Fibroblast of the aortic adventitia (primary cell): ENCODE data around the gene DIDO1. TPM values are rescaled to one million over a fixed set of nuclear protein-coding genes. Genes with fewer than 3 reads are reported as not detected.

ENCODE experiments used
- DNase-seq: peaks from one replicate; pipeline ENCODE4 v3.0.0-alpha.2; 2010; ENCODE audit warnings: low read depth
- H3K4me3 ChIP-seq: 2 replicates; pipeline ENCODE4 v1.5.1; 2011; ENCODE audit warnings: low read depth, mild to moderate bottlenecking, control low read depth, low read length, moderate library complexity
- total RNA-seq: library from RNA; depleted of rRNA; stranded (reverse); fragments of >200 nt; gene quantifications from 2 replicates; pipeline ENCODE4 v1.2.3, GENCODE V29; 2012; ENCODE audit warnings: low replicate concordance
- TF ChIP-seq, protein P1 (sequence below): IDR thresholded peaks from 2 replicates; pipeline ENCODE4 v1.5.1; 2011; ENCODE audit warnings: mild to moderate bottlenecking, low read length, control low read depth, inconsistent platforms; ENCODE audit not compliant: insufficient read depth

DIDO1 gene
- total RNA-seq, 1 donor, result 48.4 TPM

GRCh38 chr20:62886709-62887058, 39.6 kb downstream of the DIDO1 start:
- H3K4me3 ChIP-seq, result no peak overlapping the region
- DNase-seq, result no peak
- TF ChIP-seq, protein P1, sequence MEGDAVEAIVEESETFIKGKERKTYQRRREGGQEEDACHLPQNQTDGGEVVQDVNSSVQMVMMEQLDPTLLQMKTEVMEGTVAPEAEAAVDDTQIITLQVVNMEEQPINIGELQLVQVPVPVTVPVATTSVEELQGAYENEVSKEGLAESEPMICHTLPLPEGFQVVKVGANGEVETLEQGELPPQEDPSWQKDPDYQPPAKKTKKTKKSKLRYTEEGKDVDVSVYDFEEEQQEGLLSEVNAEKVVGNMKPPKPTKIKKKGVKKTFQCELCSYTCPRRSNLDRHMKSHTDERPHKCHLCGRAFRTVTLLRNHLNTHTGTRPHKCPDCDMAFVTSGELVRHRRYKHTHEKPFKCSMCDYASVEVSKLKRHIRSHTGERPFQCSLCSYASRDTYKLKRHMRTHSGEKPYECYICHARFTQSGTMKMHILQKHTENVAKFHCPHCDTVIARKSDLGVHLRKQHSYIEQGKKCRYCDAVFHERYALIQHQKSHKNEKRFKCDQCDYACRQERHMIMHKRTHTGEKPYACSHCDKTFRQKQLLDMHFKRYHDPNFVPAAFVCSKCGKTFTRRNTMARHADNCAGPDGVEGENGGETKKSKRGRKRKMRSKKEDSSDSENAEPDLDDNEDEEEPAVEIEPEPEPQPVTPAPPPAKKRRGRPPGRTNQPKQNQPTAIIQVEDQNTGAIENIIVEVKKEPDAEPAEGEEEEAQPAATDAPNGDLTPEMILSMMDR, result no peak

GRCh38 chr20:62885896-62886708, 40.2 kb downstream of the DIDO1 start:
- TF ChIP-seq, protein P1, result no peak
- no peak for DNase-seq
- H3K4me3 ChIP-seq, result no peak overlapping the region

DNA sequence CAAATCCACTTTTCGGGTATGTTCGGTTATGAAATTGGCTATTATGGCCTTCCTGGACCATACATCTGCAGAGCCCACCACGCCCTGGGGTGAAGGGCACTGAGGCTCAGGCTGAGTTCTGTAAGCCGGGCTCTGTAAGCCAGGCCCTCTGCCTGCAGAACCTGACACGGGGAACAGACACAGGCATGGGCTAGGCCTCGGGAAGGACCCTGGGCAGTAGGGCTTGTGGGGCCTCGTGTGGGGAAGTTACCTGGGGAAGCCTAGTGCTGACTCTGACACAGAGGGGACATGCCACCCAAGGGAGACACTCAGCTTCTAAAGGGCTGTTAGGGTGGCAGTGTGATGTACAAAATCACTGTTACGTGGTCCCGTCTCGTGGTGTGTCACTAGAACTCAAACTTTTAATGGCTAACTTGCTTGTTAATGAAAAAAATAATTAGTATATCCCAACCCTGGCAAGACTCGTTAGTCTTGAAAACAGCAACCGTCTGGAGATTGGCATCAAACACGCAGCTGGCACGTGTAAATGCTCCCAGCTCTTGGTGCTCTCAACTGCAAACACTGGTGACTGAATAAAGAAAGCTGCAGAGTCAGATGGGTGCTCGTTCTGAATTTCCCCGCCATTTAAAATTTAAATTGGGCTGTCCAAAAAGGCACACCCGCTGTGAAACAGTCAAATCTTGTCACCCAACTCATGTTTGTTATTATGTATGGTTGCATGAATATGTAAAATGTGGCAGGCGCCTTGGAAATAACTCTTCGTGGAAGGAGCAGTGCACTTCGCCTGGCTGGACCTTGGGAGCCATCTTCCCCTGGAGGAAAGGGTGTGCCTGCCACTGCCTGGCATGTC, 41.0 kb downstream of the DIDO1 start:
- TF ChIP-seq, protein P1, result no peak
- H3K4me3 ChIP-seq, result no peak overlapping the region
- no peak for DNase-seq

GRCh38 chr20:62884556-62884955, 41.7 kb downstream of the DIDO1 start:
- no peak for DNase-seq
- H3K4me3 ChIP-seq, result no peak overlapping the region
- TF ChIP-seq, protein P1, result no peak

- TF ChIP-seq, protein P1, result no peak
- H3K4me3 ChIP-seq, result no peak overlapping the region
- DNase-seq, result no peak
Measured at GRCh38 chr20:62882426-62882825, 43.9 kb downstream of the DIDO1 start.

DNA sequence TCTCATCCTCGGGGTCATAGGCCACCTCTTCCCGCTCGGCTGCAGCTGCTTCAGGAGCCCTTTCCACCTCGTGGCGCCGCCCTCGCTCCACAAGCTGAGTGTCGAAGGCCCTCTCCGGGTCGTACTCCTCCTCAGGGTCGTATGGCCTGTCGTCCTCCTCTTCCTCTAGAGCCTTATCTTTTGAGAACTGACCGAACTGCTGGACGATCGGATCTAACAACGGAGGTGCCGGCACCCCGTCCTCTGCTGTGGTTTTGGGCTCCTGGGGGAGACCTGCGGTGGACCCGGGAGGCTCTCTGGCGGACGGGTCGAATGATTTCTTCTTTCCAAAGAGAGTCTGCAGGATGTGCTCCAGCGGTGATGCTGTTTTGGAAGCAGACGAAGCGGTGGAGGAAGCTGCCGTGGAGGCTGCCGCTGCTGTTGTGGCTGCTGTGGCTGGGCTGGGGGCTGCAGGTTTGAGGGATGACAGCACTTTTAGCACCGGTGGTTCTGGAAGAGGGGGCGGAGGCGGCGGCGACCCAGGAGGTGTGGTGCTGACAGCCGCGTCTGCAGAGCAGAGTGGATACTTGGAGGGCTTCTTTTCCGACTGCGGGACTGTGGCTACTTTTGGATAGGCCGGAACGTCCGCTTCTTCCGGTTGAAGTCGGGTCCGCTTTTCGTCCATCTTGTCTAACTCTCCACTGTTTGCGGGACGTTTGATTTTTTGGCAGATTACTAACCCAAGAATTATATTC, 44.5 kb downstream of the DIDO1 start:
- TF ChIP-seq, protein P1, result no peak
- H3K4me3 ChIP-seq, result no peak overlapping the region
- no peak for DNase-seq
